GM12892 (cell line): ENCODE results near the gene SNPH.

Experiments
- POLR2A ChIP-seq: IDR thresholded peaks from 2 replicates; pipeline ENCODE4 v1.6.1; 2011; ENCODE audit warnings: low read depth, low read length, control low read depth
- POLR2AphosphoS5 ChIP-seq: IDR thresholded peaks from 2 replicates; pipeline ENCODE4 v1.6.1; 2011; ENCODE audit warnings: low read depth, low read length, control low read depth

DNA sequence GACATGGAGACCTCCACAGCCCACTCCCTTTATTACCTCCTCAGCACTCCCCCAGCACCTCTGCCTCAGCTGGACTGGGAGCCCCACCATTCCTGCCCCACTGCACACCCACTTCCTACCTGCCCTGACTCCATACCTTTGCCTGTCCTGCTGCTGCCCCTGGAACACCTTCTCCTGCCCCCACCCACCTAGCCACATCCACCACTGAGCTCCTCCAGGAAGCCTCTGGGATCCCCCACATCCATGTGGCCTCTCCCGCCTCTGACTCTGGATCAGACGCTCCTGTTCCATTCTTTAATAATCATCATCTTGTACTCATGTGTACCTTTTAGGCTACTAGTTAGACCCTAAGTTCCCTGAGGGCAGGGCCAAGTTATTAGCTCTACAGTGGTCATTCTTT, 65.0 kb downstream of the SNPH start:
- TF ChIP-seq POLR2AphosphoS5 (no peak), POLR2A (no peak)
